Mucosa of rectum (tissue), 2 donors: ENCODE data around the gene UGT8.
A peak's percentile ranks its signal among the peaks of the same experiment; 100 is the strongest.
"Not testable (repeated sequence)": the region's sequence is repeated elsewhere in the genome, so short reads cannot be mapped to it uniquely, and the experiment has no call there.

Source experiments
- H3K27ac ChIP-seq, 2 donors: one replicate each; pipeline ENCODE4 v1.7.0; 2013; ENCODE audit warnings: inconsistent platforms in 2 of 2, low read depth in 2 of 2, low read length in 2 of 2
- H3K27me3 ChIP-seq, 2 donors: one replicate each; pipeline ENCODE4 v1.7.0; 2013; ENCODE audit warnings: low read length in 2 of 2; ENCODE audit not compliant: control insufficient read depth in 2 of 2, insufficient read depth in 2 of 2
- H3K36me3 ChIP-seq, 2 donors: one replicate each; pipeline ENCODE4 v1.7.0; 2013; ENCODE audit warnings: low read length in 2 of 2; ENCODE audit not compliant: control insufficient read depth in 2 of 2, insufficient read depth in 2 of 2
- H3K4me1 ChIP-seq, 2 donors: one replicate each; pipeline ENCODE4 v1.7.0; 2013; ENCODE audit warnings: low read length in 2 of 2, mild to moderate bottlenecking in 1 of 2; ENCODE audit not compliant: control insufficient read depth in 2 of 2, insufficient read depth in 2 of 2
- H3K4me3 ChIP-seq, 2 donors: one replicate each; pipeline ENCODE4 v1.7.0; 2013; ENCODE audit warnings: low read length in 2 of 2
- H3K9ac ChIP-seq, 2 donors: one replicate each; pipeline ENCODE4 v1.7.0; 2013; ENCODE audit warnings: low read length in 2 of 2, low read depth in 1 of 2, mild to moderate bottlenecking in 1 of 2
- H3K9me3 ChIP-seq, 2 donors: one replicate each; pipeline ENCODE4 v1.7.0; 2013; ENCODE audit warnings: low read length in 2 of 2; ENCODE audit not compliant: control insufficient read depth in 2 of 2
- donor health status: healthy.
- donor health status: Normal muscosa, but diverticular disease.

UGT8 gene

GRCh38 chr4:114590360-114590759 lies 8.2 kb upstream of the UGT8 start:
- not testable (repeated sequence) for H3K27ac ChIP-seq, H3K4me3 ChIP-seq, H3K27me3 ChIP-seq, H3K9me3 ChIP-seq, H3K36me3 ChIP-seq, H3K9ac ChIP-seq
- H3K4me1 ChIP-seq: peaks cover 0 to 14% of the 10 kb centered on the region in 2 donors

DNA sequence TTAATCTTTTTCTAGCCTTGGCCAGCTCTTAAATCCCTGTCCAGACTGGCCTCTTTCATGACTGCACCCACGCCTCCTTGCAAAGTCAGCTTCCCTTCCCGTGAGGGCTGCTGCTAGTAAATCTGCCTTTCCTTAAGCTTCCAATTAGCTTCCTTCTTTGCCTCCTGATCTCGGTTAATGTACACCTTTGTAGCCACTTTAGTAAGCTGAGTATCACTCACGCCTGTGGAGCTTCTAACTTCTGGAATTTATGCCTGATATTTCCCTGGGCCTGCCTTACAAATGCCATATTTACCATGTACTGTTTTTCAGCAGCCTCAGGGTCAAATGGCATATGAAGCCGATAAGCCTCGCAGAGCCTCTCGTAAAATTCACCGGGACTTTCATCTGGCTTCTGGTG lies 5.1 kb upstream of the UGT8 start:
- Histone ChIP-seq H3K36me3 (no peaks in the 10 kb centered on the region), H3K27ac (no peak overlapping the region), H3K27me3 (peaks cover 0 to 3% of the 10 kb centered on the region in 2 donors), H3K9me3 (no peaks in the 10 kb centered on the region), H3K9ac (no peak overlapping the region), H3K4me3 (no peak overlapping the region), H3K4me1 (peaks cover 3 to 14% of the 10 kb centered on the region in 2 donors)

- no peak overlapping the region for H3K9ac ChIP-seq
- H3K27ac ChIP-seq: no peak overlapping the region
- H3K9me3 ChIP-seq: no peaks in the 10 kb centered on the region
- H3K27me3 ChIP-seq: peaks cover 0 to 5% of the 10 kb centered on the region in 2 donors
- H3K4me3 ChIP-seq: no peak overlapping the region
- H3K36me3 ChIP-seq: no peaks in the 10 kb centered on the region
- peaks cover 7 to 14% of the 10 kb centered on the region in 2 donors for H3K4me1 ChIP-seq
Measured at GRCh38 chr4:114595207-114595606, 3.4 kb upstream of the UGT8 start.

DNA sequence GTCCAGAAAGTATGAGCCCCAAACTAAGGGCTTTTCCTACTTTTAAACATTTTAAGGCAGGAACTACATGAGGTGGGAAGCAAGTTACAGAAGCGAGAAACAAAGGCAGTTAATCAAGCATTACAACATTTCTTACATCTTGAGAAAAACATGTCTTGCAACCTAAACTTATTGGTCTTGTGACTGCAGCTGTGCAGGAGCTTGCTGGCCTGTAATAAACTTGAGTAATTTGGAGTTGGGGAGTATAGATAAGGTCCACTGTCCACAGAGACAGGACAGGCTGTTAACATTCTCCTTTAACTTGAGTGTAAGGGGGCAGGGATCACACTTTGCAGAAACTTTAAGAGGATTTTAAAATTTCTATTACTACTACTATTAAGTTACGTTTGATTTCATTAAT lies 2.7 kb upstream of the UGT8 start:
- Histone ChIP-seq H3K27me3 (peaks cover 0 to 5% of the 10 kb centered on the region in 2 donors), H3K36me3 (no peaks in the 10 kb centered on the region), H3K27ac (no peak overlapping the region)

DNA sequence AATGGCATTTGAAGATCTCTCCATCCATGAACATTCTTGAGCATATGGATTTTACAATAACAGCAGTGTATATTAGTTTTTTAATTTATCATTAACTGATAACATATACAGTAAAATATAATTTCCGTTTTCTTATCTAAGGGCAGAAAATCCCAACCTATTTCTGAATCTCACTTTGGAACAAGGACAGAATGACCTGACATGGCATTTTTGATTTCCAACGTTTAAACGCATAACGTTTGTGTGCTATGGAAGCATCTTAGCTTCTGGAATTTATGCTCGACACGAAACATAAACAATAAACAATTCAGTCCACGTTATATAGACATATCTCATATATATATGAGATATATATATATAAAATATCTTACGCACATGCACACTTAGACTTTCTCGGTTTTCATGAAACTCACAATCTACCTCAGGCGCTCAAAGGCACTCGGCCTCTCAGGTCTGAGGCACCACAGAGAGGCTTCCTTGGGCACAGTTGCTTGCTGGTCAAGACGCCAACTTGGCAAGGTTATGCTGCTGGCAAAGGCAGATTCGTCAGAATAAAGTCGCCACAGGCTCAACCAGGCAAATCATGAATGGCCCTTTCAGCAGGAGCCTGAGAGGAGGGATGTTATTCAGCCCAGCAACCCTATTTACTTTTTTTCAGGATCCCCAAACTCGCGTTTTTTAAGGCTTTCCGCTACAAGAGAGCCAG lies 1.0 kb upstream of the UGT8 start:
- peaks cover 7 to 22% of the 10 kb centered on the region in 2 donors for H3K4me1 ChIP-seq
- H3K4me3 ChIP-seq: peak overlapping the region; percentile 86 to 91
- no peaks in the 10 kb centered on the region for H3K9me3 ChIP-seq
- no peaks in the 10 kb centered on the region for H3K36me3 ChIP-seq
- peak overlapping the region in 1 of 2 donors; percentile 83 for H3K9ac ChIP-seq
- peak overlapping the region; percentile 91 to 93 for H3K27ac ChIP-seq
- peaks cover 0 to 5% of the 10 kb centered on the region in 2 donors for H3K27me3 ChIP-seq

More for the DNA sequence above, 2.7 kb upstream of the UGT8 start:
- H3K4me3 ChIP-seq: no peak overlapping the region
- H3K9ac ChIP-seq: no peak overlapping the region
- H3K4me1 ChIP-seq: peaks cover 7 to 17% of the 10 kb centered on the region in 2 donors
- H3K9me3 ChIP-seq: no peaks in the 10 kb centered on the region

- H3K27ac ChIP-seq: peak overlapping the region; percentile 91 to 93
- peaks cover 9 to 13% of the 10 kb centered on the region in 2 donors for H3K4me1 ChIP-seq
- peak overlapping the region; percentile 77 to 83 for H3K9ac ChIP-seq
- H3K36me3 ChIP-seq: no peaks in the 10 kb centered on the region
- H3K9me3 ChIP-seq: no peaks in the 10 kb centered on the region
- H3K4me3 ChIP-seq: peak overlapping the region; percentile 86 to 91
- peaks cover 0 to 5% of the 10 kb centered on the region in 2 donors for H3K27me3 ChIP-seq
Measured at GRCh38 chr4:114599231-114599902, 760 bp downstream of the UGT8 start.

- peaks cover 9 to 13% of the 10 kb centered on the region in 2 donors for H3K4me1 ChIP-seq
- peaks cover 0 to 5% of the 10 kb centered on the region in 2 donors for H3K27me3 ChIP-seq
- no peaks in the 10 kb centered on the region for H3K36me3 ChIP-seq
- peak overlapping the region; percentile 77 to 83 for H3K9ac ChIP-seq
- peak overlapping the region; percentile 91 to 93 for H3K27ac ChIP-seq
- no peaks in the 10 kb centered on the region for H3K9me3 ChIP-seq
- peak overlapping the region; percentile 86 to 91 for H3K4me3 ChIP-seq
Measured at GRCh38 chr4:114599903-114600552, 1.4 kb downstream of the UGT8 start.

GRCh38 chr4:114600672-114601071 lies 2.1 kb downstream of the UGT8 start:
- Histone ChIP-seq H3K9ac (no peak overlapping the region), H3K27me3 (peaks cover 0 to 5% of the 10 kb centered on the region in 2 donors)

GRCh38 chr4:114601304-114602052 lies 2.9 kb downstream of the UGT8 start:
- Histone ChIP-seq H3K4me3 (no peak overlapping the region), H3K27ac (no peak overlapping the region), H3K36me3 (no peaks in the 10 kb centered on the region), H3K9me3 (no peaks in the 10 kb centered on the region), H3K4me1 (peaks cover 13 to 17% of the 10 kb centered on the region in 2 donors), H3K27me3 (peaks cover 0 to 5% of the 10 kb centered on the region in 2 donors), H3K9ac (no peak overlapping the region)

More at GRCh38 chr4:114600672-114601071, 2.1 kb downstream of the UGT8 start:
- no peaks in the 10 kb centered on the region for H3K9me3 ChIP-seq
- H3K4me1 ChIP-seq: peaks cover 10 to 13% of the 10 kb centered on the region in 2 donors
- peak overlapping the region in 1 of 2 donors; percentile 25 for H3K27ac ChIP-seq
- peak overlapping the region in 1 of 2 donors; percentile 86 for H3K4me3 ChIP-seq
- H3K36me3 ChIP-seq: no peaks in the 10 kb centered on the region
